Measurements from ENCODE around the gene OCIAD1. TPM values are rescaled to one million over a fixed set of nuclear protein-coding genes. Genes with fewer than 3 reads are reported as not detected.
"Not testable (repeated sequence)": the region's sequence is repeated elsewhere in the genome, so short reads cannot be mapped to it uniquely, and the experiment has no call there.

The OCIAD1 gene
- total and polyA plus RNA-seq, 8 donors = 50.9 to 113 (median 59.2) TPM

DNA sequence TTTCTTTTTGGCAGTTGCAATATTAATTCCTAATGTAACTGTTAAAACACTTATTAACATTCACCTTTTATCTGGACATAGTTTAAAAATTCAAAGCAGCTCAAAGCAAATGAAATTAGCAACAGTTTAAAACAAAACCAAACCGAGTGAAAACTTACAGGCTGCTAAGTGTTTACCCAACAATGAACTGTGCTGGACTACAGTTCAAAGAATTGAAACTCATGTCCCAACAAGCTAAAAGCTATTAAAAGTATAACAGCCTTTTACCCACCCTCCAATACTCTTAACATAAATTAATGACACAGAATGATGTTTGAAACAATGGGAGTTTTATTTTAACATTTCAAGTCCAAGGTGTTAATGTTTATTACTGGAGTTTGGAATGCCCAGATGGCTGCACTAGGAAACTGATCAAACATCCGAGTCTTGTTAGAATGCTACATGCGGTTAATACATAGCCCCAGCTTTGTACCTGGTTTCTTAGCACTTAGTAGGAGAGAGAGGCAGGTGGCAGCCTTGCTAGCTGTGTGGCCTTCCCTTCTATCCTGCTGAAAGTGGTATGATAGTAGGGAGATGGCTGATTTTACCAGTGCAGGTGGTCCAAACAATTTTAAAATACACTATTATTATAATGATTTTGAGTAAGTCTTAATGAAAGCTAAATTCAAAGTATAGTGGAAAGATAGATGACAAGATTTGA lies 29.7 kb upstream of the OCIAD1 start:
- H3K27me3 ChIP-seq = no peaks in the 10 kb centered on the region
- DNase-seq = no peak
- no peak for TF ChIP-seq CTCF (IDR thresholded peaks at IDR 0.05)
- no peak overlapping the region for H3K4me3 ChIP-seq
- 41 to 42% methylated on average over 3 of the region's 3 CpGs for WGBS, 2 donors
- no peaks in the 10 kb centered on the region for H3K4me1 ChIP-seq
- H3K36me3 ChIP-seq = no peaks in the 10 kb centered on the region
- FAIRE-seq = no peak
- H3K9me3 ChIP-seq = no peaks in the 10 kb centered on the region
- no peak for ATAC-seq
- no peak overlapping the region for H3K27ac ChIP-seq
- intact Hi-C loops (cut with DNase I) = no loop called here

- no peaks in the 10 kb centered on the region for H3K36me3 ChIP-seq
- H3K27ac ChIP-seq = no peak overlapping the region
- no peaks in the 10 kb centered on the region for H3K27me3 ChIP-seq
- no peaks in the 10 kb centered on the region for H3K4me1 ChIP-seq
- no peak overlapping the region for H3K4me3 ChIP-seq
- ATAC-seq = no peak
- no peak for TF ChIP-seq CTCF (IDR thresholded peaks at IDR 0.05)
- 77 to 82% methylated on average over 8 of the region's 8 CpGs for WGBS, 2 donors
- H3K9me3 ChIP-seq = no peaks in the 10 kb centered on the region
- DNase-seq = no peak
- intact Hi-C loops (cut with DNase I) = no loop called here
- FAIRE-seq = no peak
These were observed 26.1 kb upstream of the OCIAD1 start for GRCh38 chr4:48804584-48805301.

- no peak for DNase-seq
- no peak for FAIRE-seq
- Histone ChIP-seq H3K36me3 (no peaks in the 10 kb centered on the region), H3K27me3 (no peaks in the 10 kb centered on the region), H3K27ac (no peak overlapping the region), H3K9me3 (no peaks in the 10 kb centered on the region), H3K4me1 (peaks cover 0 to 12% (median 0%) of the 10 kb centered on the region in 3 donors), H3K4me3 (no peak overlapping the region)
- TF ChIP-seq CTCF (IDR thresholded peaks at IDR 0.05) = no peak
- intact Hi-C loops (cut with DNase I) = no loop called here
- no peak for ATAC-seq
- WGBS, 2 donors = 75 to 76% methylated on average over 6 of the region's 6 CpGs
These were observed 18.0 kb upstream of the OCIAD1 start for GRCh38 chr4:48812866-48813265.

DNA sequence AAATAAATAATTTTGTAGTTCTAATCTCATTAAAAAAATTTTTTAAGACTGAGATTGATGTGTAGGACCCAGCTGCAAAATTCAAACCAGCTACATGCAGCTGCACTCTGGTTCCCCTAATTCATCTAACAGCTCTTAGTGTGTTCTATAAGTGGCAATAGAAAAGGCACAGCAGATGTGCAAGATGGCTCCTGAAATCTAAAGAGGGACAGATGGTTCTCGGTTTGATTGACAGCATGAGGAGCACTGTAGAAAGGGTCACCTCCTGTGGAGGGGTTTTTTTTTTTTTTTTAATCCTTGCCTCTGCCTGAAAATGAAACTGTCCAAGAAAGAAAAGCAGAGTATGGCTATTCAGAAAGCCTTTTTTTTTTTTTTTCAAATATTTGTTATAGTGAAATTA lies 16.9 kb upstream of the OCIAD1 start:
- no peak for DNase-seq
- no peak for TF ChIP-seq CTCF (IDR thresholded peaks at IDR 0.05)
- no peaks in the 10 kb centered on the region for H3K36me3 ChIP-seq
- no peaks in the 10 kb centered on the region for H3K27me3 ChIP-seq
- no peak for ATAC-seq
- no peak overlapping the region for H3K4me3 ChIP-seq
- 84 to 88% methylated on average over 1 of the region's 1 CpG for WGBS, 2 donors
- intact Hi-C loops (cut with DNase I) = no loop called here
- no peak overlapping the region for H3K27ac ChIP-seq
- FAIRE-seq = no peak
- peaks cover 0 to 12% (median 0%) of the 10 kb centered on the region in 3 donors for H3K4me1 ChIP-seq
- no peaks in the 10 kb centered on the region for H3K9me3 ChIP-seq

GRCh38 chr4:48815483-48815882 lies 15.4 kb upstream of the OCIAD1 start:
- intact Hi-C loops (cut with DNase I) = no loop called here
- Histone ChIP-seq H3K27ac (no peak overlapping the region), H3K9me3 (no peaks in the 10 kb centered on the region), H3K36me3 (no peaks in the 10 kb centered on the region), H3K27me3 (no peaks in the 10 kb centered on the region), H3K4me1 (peaks cover 0 to 12% (median 0%) of the 10 kb centered on the region in 3 donors), H3K4me3 (no peak overlapping the region)
- 25 to 26% methylated on average over 2 of the region's 2 CpGs for WGBS, 2 donors
- FAIRE-seq = no peak
- ATAC-seq = peak; percentile 81 to 87 (median 83)
- DNase-seq = no peak
- TF ChIP-seq CTCF (IDR thresholded peaks at IDR 0.05) = no peak

DNA sequence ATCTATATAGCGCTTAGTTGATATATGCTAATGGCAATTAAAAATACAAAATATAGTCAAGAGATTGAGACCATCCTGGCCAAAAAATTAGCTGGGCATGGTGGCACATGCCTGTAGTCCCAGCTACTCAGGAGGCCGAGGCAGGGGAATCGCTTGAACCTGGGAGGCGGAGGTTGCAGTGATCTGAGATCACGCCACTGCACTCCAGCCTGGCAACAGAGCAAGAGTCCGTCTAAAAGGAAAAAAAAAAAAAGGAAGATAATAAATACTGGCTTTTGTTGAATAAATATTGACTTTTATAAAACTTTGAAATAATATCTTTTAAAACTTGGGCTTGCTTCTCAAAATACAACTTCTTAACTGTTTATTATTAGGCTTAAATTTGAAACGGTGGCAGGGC lies 14.6 kb upstream of the OCIAD1 start:
- H3K36me3 ChIP-seq; FAIRE-seq; intact Hi-C loops (cut with DNase I); DNase-seq; H3K27ac ChIP-seq; H3K9me3 ChIP-seq; H3K4me3 ChIP-seq; H3K27me3 ChIP-seq: not testable (repeated sequence)
- ATAC-seq = peak in 3 of 4 donors; percentile 29 to 58 (median 56)
- peaks cover 0 to 12% (median 0%) of the 10 kb centered on the region in 3 donors for H3K4me1 ChIP-seq
- 44 to 56% methylated on average over 7 of the region's 7 CpGs for WGBS, 2 donors
